GM19328 (cell line): ENCODE measurements around the gene TMEM243.
"Not testable (repeated sequence)": the region's sequence is repeated elsewhere in the genome, so short reads cannot be mapped to it uniquely, and the experiment has no call there.

Source experiments
- ATAC-seq: cut with Tn5 transposase; IDR thresholded peaks from one replicate; pipeline ENCODE4 v1.9.1; 2021; ENCODE audit warnings: mild to moderate bottlenecking, moderate library complexity; ENCODE audit not compliant: unreplicated experiment

TMEM243 gene

GRCh38 chr7:87219545-87220025, at the start of gene TMEM243:
Gene TMEM243 (minus strand): TSS chr7:87219732. CDS start chr7:87219503, 229 bp downstream.
- peak; percentile 42 for ATAC-seq

GRCh38 chr7:87267239-87267900, 47.8 kb upstream of the TMEM243 start:
- ATAC-seq: peak; percentile 79

- no peak for ATAC-seq
Measured at GRCh38 chr7:87263537-87263936, 44.0 kb upstream of the TMEM243 start.

- no peak for ATAC-seq
Measured at GRCh38 chr7:87253589-87254087, 34.1 kb upstream of the TMEM243 start.

- not testable (repeated sequence) for ATAC-seq
Measured at GRCh38 chr7:87245671-87246070, 26.1 kb upstream of the TMEM243 start.

GRCh38 chr7:87238464-87239051, 19.0 kb upstream of the TMEM243 start:
- not testable (repeated sequence) for ATAC-seq

GRCh38 chr7:87234949-87235348, 15.4 kb upstream of the TMEM243 start:
- ATAC-seq: no peak

- ATAC-seq: no peak
Measured at GRCh38 chr7:87231711-87232110, 12.2 kb upstream of the TMEM243 start.

GRCh38 chr7:87231258-87231657, 11.7 kb upstream of the TMEM243 start:
- no peak for ATAC-seq

GRCh38 chr7:87226495-87226894, 7.0 kb upstream of the TMEM243 start:
- no peak for ATAC-seq

- ATAC-seq: no peak
Measured at GRCh38 chr7:87225696-87226095, 6.2 kb upstream of the TMEM243 start.

- no peak for ATAC-seq
Measured at GRCh38 chr7:87223666-87224065, 4.1 kb upstream of the TMEM243 start.

GRCh38 chr7:87220734-87221215, 1.2 kb upstream of the TMEM243 start:
- ATAC-seq: no peak

GRCh38 chr7:87220026-87220733, 648 bp upstream of the TMEM243 start:
- ATAC-seq: peak; percentile 34

- peak; percentile 0 for ATAC-seq
Measured at GRCh38 chr7:87218796-87219544, 562 bp downstream of the TMEM243 start.

GRCh38 chr7:87217983-87218653, 1.4 kb downstream of the TMEM243 start:
- no peak for ATAC-seq

GRCh38 chr7:87216701-87217508, 2.6 kb downstream of the TMEM243 start:
- peak; percentile 46 for ATAC-seq

GRCh38 chr7:87215046-87215445, 4.5 kb downstream of the TMEM243 start:
- ATAC-seq: no peak

- ATAC-seq: no peak
Measured at GRCh38 chr7:87213811-87214210, 5.7 kb downstream of the TMEM243 start.
